GM21529 (cell line): ENCODE measurements around the gene MMP12.

Source experiments
- ATAC-seq: cut with Tn5 transposase; IDR thresholded peaks from one replicate; pipeline ENCODE4 v1.9.1; 2021; ENCODE audit not compliant: unreplicated experiment

MMP12 gene

GRCh38 chr11:102850973-102851745, 23.6 kb downstream of the MMP12 start:
- ATAC-seq: no peak

GRCh38 chr11:102849311-102849710, 25.5 kb downstream of the MMP12 start:
- ATAC-seq: no peak

GRCh38 chr11:102846292-102846691, 28.5 kb downstream of the MMP12 start:
- ATAC-seq: no peak

- ATAC-seq: no peak
Measured at GRCh38 chr11:102843489-102843888, 31.3 kb downstream of the MMP12 start, which contains the start of gene MMP3. Gene MMP3, minus strand, starts transcription at chr11:102843609. Its CDS starts 63 bp downstream, at chr11:102843546.

GRCh38 chr11:102842930-102843329, 31.9 kb downstream of the MMP12 start:
- ATAC-seq: no peak

- ATAC-seq: no peak
Measured at GRCh38 chr11:102840018-102840417, 34.8 kb downstream of the MMP12 start.

- no peak for ATAC-seq
Measured at GRCh38 chr11:102837646-102838045, 37.1 kb downstream of the MMP12 start.

- ATAC-seq: no peak
Measured at GRCh38 chr11:102837156-102837555, 37.6 kb downstream of the MMP12 start.

GRCh38 chr11:102836290-102836875, 38.4 kb downstream of the MMP12 start:
- ATAC-seq: no peak

GRCh38 chr11:102833731-102834130, 41.1 kb downstream of the MMP12 start:
- ATAC-seq: no peak

GRCh38 chr11:102832612-102833011, 42.2 kb downstream of the MMP12 start:
- ATAC-seq: no peak

GRCh38 chr11:102831489-102832440, 43.0 kb downstream of the MMP12 start:
- peak; percentile 58 for ATAC-seq

- ATAC-seq: no peak
Measured at GRCh38 chr11:102831128-102831488, 43.7 kb downstream of the MMP12 start.

- no peak for ATAC-seq
Measured at GRCh38 chr11:102830001-102830727, 44.6 kb downstream of the MMP12 start.

- no peak for ATAC-seq
Measured at GRCh38 chr11:102829316-102830000, 45.3 kb downstream of the MMP12 start.

GRCh38 chr11:102824556-102824955, 50.2 kb downstream of the MMP12 start:
- ATAC-seq: no peak

GRCh38 chr11:102819491-102819890, 55.3 kb downstream of the MMP12 start:
- no peak for ATAC-seq

GRCh38 chr11:102813484-102813883, 61.3 kb downstream of the MMP12 start:
- ATAC-seq: no peak
